Measurements from ENCODE around the gene SLC25A26.

SLC25A26 gene

DNA sequence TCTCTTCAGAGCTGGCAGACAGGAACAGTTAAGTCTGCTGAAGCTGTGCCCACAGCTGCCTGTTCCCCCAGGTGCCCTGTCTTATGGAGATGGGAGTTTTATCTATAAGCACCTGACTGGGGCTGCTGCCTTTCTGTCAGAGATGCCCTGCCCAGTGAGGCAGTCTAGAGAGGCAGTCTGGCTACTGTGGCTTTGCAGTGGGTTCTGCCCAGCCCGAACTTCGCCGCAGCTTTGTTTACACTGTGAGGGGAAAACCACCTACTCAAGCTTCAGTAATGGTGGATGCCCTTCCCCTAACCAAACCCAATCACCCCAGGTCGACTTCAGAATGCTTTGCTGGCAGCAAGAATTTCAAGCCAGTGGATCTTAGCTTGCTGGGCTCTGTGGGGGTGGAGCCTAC, 91.2 kb downstream of the SLC25A26 start:
- Mint-ChIP-seq H3K36me3 (ENCODE audit: low read depth) (peaks cover 42% of the 10 kb centered on the region), H3K9me3 (peaks cover 47% of the 10 kb centered on the region)
- DNase-seq: no peak

DNA sequence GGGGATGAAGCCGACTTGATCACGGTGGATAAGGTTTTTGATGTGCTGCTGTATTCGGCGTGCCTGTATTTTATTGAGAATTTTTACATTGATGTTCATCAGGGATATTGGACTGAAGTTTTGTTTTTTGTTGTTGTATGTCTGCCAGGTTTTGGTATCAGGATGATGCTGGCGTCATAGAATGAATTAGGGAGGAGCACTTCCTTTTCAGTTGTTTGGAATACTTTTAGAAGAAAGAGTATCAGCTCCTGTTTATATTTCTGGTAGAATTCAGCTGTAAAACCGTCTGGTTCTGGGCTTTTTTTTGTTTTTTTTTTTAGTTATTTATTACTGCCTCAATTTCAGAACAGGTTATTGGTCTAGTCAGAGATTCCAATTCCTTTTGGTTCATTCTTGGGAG, 93.7 kb downstream of the SLC25A26 start:
- TF ChIP-seq, protein P1, sequence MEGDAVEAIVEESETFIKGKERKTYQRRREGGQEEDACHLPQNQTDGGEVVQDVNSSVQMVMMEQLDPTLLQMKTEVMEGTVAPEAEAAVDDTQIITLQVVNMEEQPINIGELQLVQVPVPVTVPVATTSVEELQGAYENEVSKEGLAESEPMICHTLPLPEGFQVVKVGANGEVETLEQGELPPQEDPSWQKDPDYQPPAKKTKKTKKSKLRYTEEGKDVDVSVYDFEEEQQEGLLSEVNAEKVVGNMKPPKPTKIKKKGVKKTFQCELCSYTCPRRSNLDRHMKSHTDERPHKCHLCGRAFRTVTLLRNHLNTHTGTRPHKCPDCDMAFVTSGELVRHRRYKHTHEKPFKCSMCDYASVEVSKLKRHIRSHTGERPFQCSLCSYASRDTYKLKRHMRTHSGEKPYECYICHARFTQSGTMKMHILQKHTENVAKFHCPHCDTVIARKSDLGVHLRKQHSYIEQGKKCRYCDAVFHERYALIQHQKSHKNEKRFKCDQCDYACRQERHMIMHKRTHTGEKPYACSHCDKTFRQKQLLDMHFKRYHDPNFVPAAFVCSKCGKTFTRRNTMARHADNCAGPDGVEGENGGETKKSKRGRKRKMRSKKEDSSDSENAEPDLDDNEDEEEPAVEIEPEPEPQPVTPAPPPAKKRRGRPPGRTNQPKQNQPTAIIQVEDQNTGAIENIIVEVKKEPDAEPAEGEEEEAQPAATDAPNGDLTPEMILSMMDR (IDR thresholded peaks at IDR 0.05): no peak

More for the DNA sequence above, 91.2 kb downstream of the SLC25A26 start:
- Mint-ChIP-seq H3K4me3 (no peak overlapping the region), H3K27me3 (ENCODE audit: low read depth, poor library complexity) (no peaks in the 10 kb centered on the region), H3K27ac (no peak overlapping the region), H3K4me1 (no peaks in the 10 kb centered on the region)
- TF ChIP-seq, protein P1 (IDR thresholded peaks at IDR 0.05): no peak

DNA sequence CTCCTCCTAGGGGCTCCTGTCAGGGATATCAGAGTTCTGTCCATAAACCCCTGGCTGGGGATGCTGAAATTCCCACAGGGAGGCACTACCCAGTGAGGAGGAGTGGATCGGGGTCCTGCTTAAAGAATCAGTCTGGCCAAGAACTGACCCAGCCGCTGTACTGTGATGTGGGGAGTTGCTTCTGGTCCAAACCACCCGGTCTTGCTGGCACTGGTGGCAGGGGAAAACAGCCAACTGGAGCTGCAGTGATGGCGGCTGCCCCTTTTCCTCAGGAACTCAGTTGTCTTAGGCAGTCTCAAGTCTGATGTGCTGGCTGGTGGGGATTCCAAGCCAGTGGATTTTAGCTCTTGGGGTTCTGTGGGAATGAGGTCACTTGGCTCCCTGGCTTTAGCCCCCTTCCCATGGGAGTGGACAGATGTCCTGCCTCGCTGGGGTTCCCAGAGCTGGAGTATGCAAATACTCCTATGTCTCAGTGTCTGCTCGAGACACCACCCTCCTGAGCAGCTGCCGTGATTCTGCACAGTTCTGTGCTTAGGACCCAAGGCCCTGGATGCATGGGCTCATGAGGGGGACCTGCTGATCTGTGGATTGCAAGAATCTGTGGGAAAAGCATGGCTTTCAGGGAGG, 97.1 kb downstream of the SLC25A26 start:
- Mint-ChIP-seq H3K27me3 (ENCODE audit: low read depth, poor library complexity) (no peaks in the 10 kb centered on the region), H3K27ac (no peak overlapping the region), H3K4me3 (no peak overlapping the region), H3K4me1 (no peaks in the 10 kb centered on the region), H3K9me3 (peaks cover 39% of the 10 kb centered on the region), H3K36me3 (ENCODE audit: low read depth) (peaks cover 34% of the 10 kb centered on the region)
- TF ChIP-seq, protein P1 (IDR thresholded peaks at IDR 0.05): no peak
- no peak for DNase-seq

More for the DNA sequence above, 93.7 kb downstream of the SLC25A26 start:
- Mint-ChIP-seq H3K27me3 (ENCODE audit: low read depth, poor library complexity) (no peaks in the 10 kb centered on the region), H3K36me3 (ENCODE audit: low read depth) (peaks cover 39% of the 10 kb centered on the region), H3K9me3 (peaks cover 47% of the 10 kb centered on the region), H3K27ac (peak overlapping the region; percentile 81), H3K4me1 (no peaks in the 10 kb centered on the region), H3K4me3 (no peak overlapping the region)
- DNase-seq: no peak

DNA sequence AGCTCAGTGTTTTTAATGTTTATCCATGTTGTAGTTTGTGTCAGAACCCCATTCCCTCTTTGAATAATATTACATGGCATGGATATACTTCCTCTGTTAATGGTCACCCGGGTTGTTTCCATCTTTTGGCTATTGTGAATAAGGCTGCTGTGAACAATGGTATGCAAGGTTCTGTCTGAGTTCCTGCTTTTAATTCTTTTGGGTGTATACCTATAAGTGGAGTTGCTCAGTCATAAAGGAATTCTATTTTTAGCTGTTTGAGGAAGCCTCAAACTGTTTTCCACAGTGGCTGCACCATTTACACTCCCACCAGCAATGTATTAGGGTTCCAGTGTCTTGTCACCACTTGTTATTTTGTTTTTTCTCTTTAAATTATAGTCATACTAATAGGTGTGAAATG, 99.6 kb downstream of the SLC25A26 start:
- DNase-seq: no peak
- Mint-ChIP-seq H3K36me3 (ENCODE audit: low read depth) (peaks cover 13% of the 10 kb centered on the region), H3K27me3 (ENCODE audit: low read depth, poor library complexity) (no peaks in the 10 kb centered on the region), H3K27ac (no peak overlapping the region), H3K9me3 (peaks cover 17% of the 10 kb centered on the region), H3K4me3 (no peak overlapping the region), H3K4me1 (peaks cover 3% of the 10 kb centered on the region)
- TF ChIP-seq, protein P1 (IDR thresholded peaks at IDR 0.05): no peak

DNA sequence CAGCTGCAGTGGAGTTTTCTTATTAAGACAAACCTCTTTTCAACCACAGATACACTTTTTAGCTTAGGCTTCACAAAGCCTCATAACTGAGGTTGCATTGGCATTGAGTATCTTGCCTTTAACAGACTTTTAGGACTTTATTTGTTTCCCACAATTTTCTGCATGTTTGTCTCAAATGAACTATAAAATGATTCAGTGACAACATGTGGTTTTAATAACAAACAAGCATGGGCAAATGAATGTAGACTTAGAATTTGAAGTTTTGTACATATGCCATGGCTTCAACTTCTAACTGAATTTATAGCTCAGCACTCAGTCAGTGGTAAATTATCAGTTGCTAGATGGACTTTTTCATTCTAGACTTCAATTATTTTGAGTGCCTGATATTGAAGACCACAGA, 101.6 kb downstream of the SLC25A26 start:
- no peak overlapping the region for H3K4me3 Mint-ChIP-seq
- DNase-seq: no peak

More for the DNA sequence above, 101.6 kb downstream of the SLC25A26 start:
- Mint-ChIP-seq H3K27ac (no peak overlapping the region), H3K9me3 (peaks cover 4% of the 10 kb centered on the region), H3K27me3 (ENCODE audit: low read depth, poor library complexity) (no peaks in the 10 kb centered on the region), H3K4me1 (peaks cover 15% of the 10 kb centered on the region), H3K36me3 (ENCODE audit: low read depth) (no peaks in the 10 kb centered on the region)
- TF ChIP-seq, protein P1 (IDR thresholded peaks at IDR 0.05): no peak
